WTC11 (cell line): Measurements from ENCODE around the gene TMEM132E. TPM values are rescaled to one million over a fixed set of nuclear protein-coding genes. Genes with fewer than 3 reads are reported as not detected.

Source experiments
- ATAC-seq: fragments of 200-7000 bp; cut with Tn5 transposase; 2 replicates; pipeline ENCODE4 v1.10.0; 2021; ENCODE audit warnings: mild to moderate bottlenecking, moderate library complexity
- CTCF ChIA-PET: fragments of 300-600 bp; sonication (Branson Sonifier 250); formaldehyde crosslinking; loops from one replicate; lab custom pipeline; 2021; ENCODE audit warnings: antibody characterized with exemption; lab: Charles Lee
- POLR2A ChIA-PET: fragments of 350-600 bp; sonication (Branson Sonifier 250); formaldehyde crosslinking; loops from one replicate; lab custom pipeline; 2021; ENCODE audit warnings: antibody characterized with exemption; lab: Charles Lee
- DNase-seq: peaks from one replicate; pipeline ENCODE4 v3.0.0; 2021; ENCODE audit warnings: low spot score
- H3K27ac Mint-ChIP-seq: 2 replicates; pipeline ENCODE4 v1.8.0; 2021; ENCODE audit warnings: mixed read lengths
- H3K27me3 Mint-ChIP-seq: 2 replicates; pipeline ENCODE4 v1.8.0; 2021; ENCODE audit warnings: low read depth, mild to moderate bottlenecking, moderate library complexity, mixed read lengths
- H3K36me3 Mint-ChIP-seq: 2 replicates; pipeline ENCODE4 v1.8.0; 2021; ENCODE audit warnings: mixed read lengths
- H3K4me1 Mint-ChIP-seq: 2 replicates; pipeline ENCODE4 v1.8.0; 2022; ENCODE audit warnings: mixed read lengths
- H3K4me3 Mint-ChIP-seq: 2 replicates; pipeline ENCODE4 v1.8.0; 2021; ENCODE audit warnings: mild to moderate bottlenecking, moderate library complexity, mixed read lengths
- H3K9me3 Mint-ChIP-seq: 2 replicates; pipeline ENCODE4 v1.8.0; 2021; ENCODE audit warnings: mixed read lengths
- AR ChIP-seq: fragments of 250-450 bp; sonication (Bioruptor Pico); IDR thresholded peaks from 2 replicates; pipeline ENCODE4 v1.9.0; 2021; ENCODE audit warnings: mild to moderate bottlenecking
- ATF1 ChIP-seq: sonication (generic); formaldehyde crosslinking; IDR thresholded peaks from 2 replicates; pipeline ENCODE4 v1.8.1; 2023; ENCODE audit warnings: mild to moderate bottlenecking, moderate library complexity, missing genetic modification reagents
- EMX1 ChIP-seq: fragments of 250-450 bp; sonication (Bioruptor Pico); IDR thresholded peaks from 2 replicates; pipeline ENCODE4 v1.8.0; 2021; ENCODE audit warnings: mild to moderate bottlenecking
- ESRRA ChIP-seq: sonication (generic); formaldehyde crosslinking; IDR thresholded peaks from 2 replicates; pipeline ENCODE4 v1.8.1; 2022; ENCODE audit warnings: mild to moderate bottlenecking, missing genetic modification reagents, borderline replicate concordance
- FOXP1 ChIP-seq: sonication (generic); formaldehyde crosslinking; IDR thresholded peaks from 2 replicates; pipeline ENCODE4 v1.8.0; 2022; ENCODE audit warnings: missing genetic modification reagents, mild to moderate bottlenecking, moderate library complexity, borderline replicate concordance
- FOXP4 ChIP-seq: sonication (generic); formaldehyde crosslinking; IDR thresholded peaks from 2 replicates; pipeline ENCODE4 v1.8.0; 2022; ENCODE audit warnings: mild to moderate bottlenecking, missing genetic modification reagents
- MAX ChIP-seq: sonication (generic); formaldehyde crosslinking; IDR thresholded peaks from 2 replicates; pipeline ENCODE4 v1.8.0; 2022; ENCODE audit warnings: mild to moderate bottlenecking, missing genetic modification reagents
- MLX ChIP-seq: sonication (generic); formaldehyde crosslinking; IDR thresholded peaks from 2 replicates; pipeline ENCODE4 v1.8.1; 2023; ENCODE audit warnings: mild to moderate bottlenecking, missing genetic modification reagents, moderate library complexity
- MYBL2 ChIP-seq: sonication (generic); formaldehyde crosslinking; IDR thresholded peaks from 2 replicates; pipeline ENCODE4 v1.8.1; 2023; ENCODE audit warnings: mild to moderate bottlenecking, moderate library complexity, missing genetic modification reagents
- OVOL2 ChIP-seq: fragments of 250-450 bp; sonication (Bioruptor Pico); IDR thresholded peaks from 2 replicates; pipeline ENCODE4 v1.9.0; 2021; ENCODE audit warnings: mild to moderate bottlenecking, borderline replicate concordance
- PREB ChIP-seq: sonication (generic); formaldehyde crosslinking; IDR thresholded peaks from 2 replicates; pipeline ENCODE4 v1.8.1; 2022; ENCODE audit warnings: mild to moderate bottlenecking, missing genetic modification reagents, moderate library complexity, borderline replicate concordance
- SMAD4 ChIP-seq: sonication (generic); formaldehyde crosslinking; IDR thresholded peaks from 2 replicates; pipeline ENCODE4 v1.8.0; 2022; ENCODE audit warnings: mild to moderate bottlenecking, missing genetic modification reagents
- TEAD1 ChIP-seq: sonication (generic); formaldehyde crosslinking; IDR thresholded peaks from 2 replicates; pipeline ENCODE4 v1.8.0; 2022; ENCODE audit warnings: mild to moderate bottlenecking, missing genetic modification reagents
- TP53 ChIP-seq: sonication (generic); formaldehyde crosslinking; IDR thresholded peaks from 2 replicates; pipeline ENCODE4 v1.8.1; 2023; ENCODE audit warnings: mild to moderate bottlenecking, missing genetic modification reagents
- ZNF281 ChIP-seq: sonication (generic); formaldehyde crosslinking; IDR thresholded peaks from 2 replicates; pipeline ENCODE4 v1.8.0; 2023; ENCODE audit warnings: mild to moderate bottlenecking, missing genetic modification reagents
- ZNF416 ChIP-seq: fragments of 250-450 bp; sonication (Bioruptor Pico); IDR thresholded peaks from 2 replicates; pipeline ENCODE4 v1.9.0; 2021; ENCODE audit warnings: mild to moderate bottlenecking, inconsistent platforms
- ZNF423 ChIP-seq: fragments of 250-450 bp; sonication (Bioruptor Pico); IDR thresholded peaks from 2 replicates; pipeline ENCODE4 v2.1.2; 2022; ENCODE audit warnings: mild to moderate bottlenecking, moderate library complexity
- total RNA-seq: library from RNA; stranded (reverse); gene quantifications from 3 replicates; pipeline ENCODE4 v1.2.3, GENCODE V29; 2021

The TMEM132E gene
- total RNA-seq, 1 experiment from 2014 or later, result 1.2 TPM

- peaks cover 99% of the 10 kb centered on the region for H3K27me3 Mint-ChIP-seq
- POLR2A ChIA-PET, result interaction anchor here (0.8 to 1.4 kb wide), 2 partner anchors 16 to 24 kb away, joined by 3 read pairs; no protein-coding TSS in a partner anchor
Observed at GRCh38 chr17:34578656-34579016, 746 bp upstream of the TMEM132E start.

GRCh38 chr17:34579979-34580684 lies 750 bp downstream of the TMEM132E start:
- Mint-ChIP-seq H3K27ac (no peak overlapping the region), H3K9me3 (peaks cover 2% of the 10 kb centered on the region), H3K36me3 (no peaks in the 10 kb centered on the region), H3K4me1 (peaks cover 36% of the 10 kb centered on the region), H3K27me3 (peaks cover 99% of the 10 kb centered on the region), H3K4me3 (peak overlapping the region; percentile 69)
- ATAC-seq (peak; percentile 10), DNase-seq (peak; percentile 50)
- TF ChIP-seq MAX (CRISPR knock-in tag) (0 out of 2 replicates have a peak, but pooled peaks have one; percentile 48), TEAD1 (CRISPR knock-in tag) (no peak), AR (CRISPR knock-in tag) (no peak)
- ChIA-PET POLR2A (no interaction called here), CTCF (interaction anchor here (1.2 to 6.2 kb wide), 4 partner anchors 37 to 58 kb away, joined by 5 to 51 read pairs (median 18); no protein-coding TSS in a partner anchor)

More at GRCh38 chr17:34578656-34579016, 746 bp upstream of the TMEM132E start:
- DNase-seq (no peak), ATAC-seq (peak; percentile 2; the same call in 1 of the 2 replicates)
- no peak for TF ChIP-seq FOXP4
- no peak for TF ChIP-seq ZNF423 (CRISPR knock-in tag)
- no peak for TF ChIP-seq FOXP1 (CRISPR knock-in tag)
- TF ChIP-seq ZNF416 (CRISPR knock-in tag), result no peak
- TF ChIP-seq OVOL2, result no peak
- TF ChIP-seq ESRRA, result no peak
- no peak for TF ChIP-seq TP53
- no peak for TF ChIP-seq SMAD4 (CRISPR knock-in tag)
- no peak for TF ChIP-seq MLX (CRISPR knock-in tag)
- no peak for TF ChIP-seq TEAD1 (CRISPR knock-in tag)
- Mint-ChIP-seq H3K9me3 (peaks cover 5% of the 10 kb centered on the region), H3K4me3 (peak overlapping the region; percentile 84), H3K4me1 (peaks cover 36% of the 10 kb centered on the region), H3K36me3 (no peaks in the 10 kb centered on the region), H3K27ac (no peak overlapping the region)
- CTCF ChIA-PET, result interaction anchor here (0.8 to 6.2 kb wide), 11 partner anchors 10 to 272 kb away, joined by 3 to 51 read pairs (median 4); no protein-coding TSS in a partner anchor

GRCh38 chr17:34580685-34581445 lies 1.5 kb downstream of the TMEM132E start:
- DNase-seq (peak; percentile 51), ATAC-seq (peak; percentile 2; the same call in 1 of the 2 replicates)
- H3K36me3 Mint-ChIP-seq, result no peaks in the 10 kb centered on the region
- ChIA-PET CTCF (interaction anchor here (0.6 to 6.2 kb wide), 7 partner anchors 26 to 886 kb away, joined by 3 to 51 read pairs (median 4); no protein-coding TSS in a partner anchor), POLR2A (no interaction called here)
- H3K4me3 Mint-ChIP-seq, result peak overlapping the region; percentile 69
- H3K27me3 Mint-ChIP-seq, result peaks cover 99% of the 10 kb centered on the region
- peaks cover 36% of the 10 kb centered on the region for H3K4me1 Mint-ChIP-seq
- H3K27ac Mint-ChIP-seq, result no peak overlapping the region
- H3K9me3 Mint-ChIP-seq, result no peaks in the 10 kb centered on the region
- no peak for TF ChIP-seq EMX1 (CRISPR knock-in tag)
- TF ChIP-seq ATF1 (CRISPR knock-in tag), result no peak
- no peak for TF ChIP-seq MLX (CRISPR knock-in tag)
- TF ChIP-seq OVOL2, result no peak
- peak; percentile 4; the same call in 1 of the 2 replicates for TF ChIP-seq MYBL2 (CRISPR knock-in tag)
- no peak for TF ChIP-seq ZNF281
- no peak for TF ChIP-seq PREB
- 0 out of 2 replicates have a peak, but pooled peaks have one; percentile 45 for TF ChIP-seq MAX (CRISPR knock-in tag)
